GM12801 (cell line): ENCODE results near the gene NYAP2.

ENCODE experiments used
- TF ChIP-seq, protein P1 (sequence below): IDR thresholded peaks from one replicate; pipeline ENCODE4 v1.5.1; 2011; ENCODE audit warnings: control low read depth; ENCODE audit not compliant: insufficient read length; ENCODE audit errors: extremely low read depth

The NYAP2 gene

DNA sequence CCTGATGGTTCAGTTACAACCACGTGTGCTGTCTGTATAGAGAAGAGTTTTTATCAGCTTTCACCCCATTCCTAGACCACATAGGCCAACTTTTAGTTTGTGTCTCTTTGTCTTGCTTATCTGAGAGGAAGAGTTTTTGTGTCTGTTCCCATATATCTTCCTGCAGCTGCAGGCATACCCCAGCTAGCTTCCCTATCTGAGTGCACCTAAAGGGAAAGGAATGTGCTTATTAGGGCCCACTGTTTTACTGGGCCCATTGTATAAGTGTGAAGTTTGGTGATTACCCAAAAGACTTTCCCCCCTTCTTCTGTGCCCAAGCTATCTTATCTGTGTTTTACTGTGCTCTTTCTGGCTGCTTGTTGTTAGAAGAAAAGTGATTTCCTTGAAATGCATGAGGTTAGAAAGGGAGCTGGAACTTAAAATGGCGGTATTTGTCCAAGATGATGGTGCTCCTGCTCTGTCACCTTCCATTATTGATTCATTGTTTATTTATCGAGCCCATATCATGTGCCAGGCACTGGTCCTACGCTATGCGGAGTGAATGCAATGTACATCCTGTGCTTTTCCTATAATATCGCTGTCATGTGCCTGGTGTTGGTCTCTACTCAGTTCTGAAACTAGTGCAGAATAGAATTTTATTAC, 57.2 kb downstream of the NYAP2 start:
- TF ChIP-seq, protein P1, sequence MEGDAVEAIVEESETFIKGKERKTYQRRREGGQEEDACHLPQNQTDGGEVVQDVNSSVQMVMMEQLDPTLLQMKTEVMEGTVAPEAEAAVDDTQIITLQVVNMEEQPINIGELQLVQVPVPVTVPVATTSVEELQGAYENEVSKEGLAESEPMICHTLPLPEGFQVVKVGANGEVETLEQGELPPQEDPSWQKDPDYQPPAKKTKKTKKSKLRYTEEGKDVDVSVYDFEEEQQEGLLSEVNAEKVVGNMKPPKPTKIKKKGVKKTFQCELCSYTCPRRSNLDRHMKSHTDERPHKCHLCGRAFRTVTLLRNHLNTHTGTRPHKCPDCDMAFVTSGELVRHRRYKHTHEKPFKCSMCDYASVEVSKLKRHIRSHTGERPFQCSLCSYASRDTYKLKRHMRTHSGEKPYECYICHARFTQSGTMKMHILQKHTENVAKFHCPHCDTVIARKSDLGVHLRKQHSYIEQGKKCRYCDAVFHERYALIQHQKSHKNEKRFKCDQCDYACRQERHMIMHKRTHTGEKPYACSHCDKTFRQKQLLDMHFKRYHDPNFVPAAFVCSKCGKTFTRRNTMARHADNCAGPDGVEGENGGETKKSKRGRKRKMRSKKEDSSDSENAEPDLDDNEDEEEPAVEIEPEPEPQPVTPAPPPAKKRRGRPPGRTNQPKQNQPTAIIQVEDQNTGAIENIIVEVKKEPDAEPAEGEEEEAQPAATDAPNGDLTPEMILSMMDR, result no peak

- TF ChIP-seq, protein P1, result no peak
Measured at GRCh38 chr2:225457482-225457881, 58.0 kb downstream of the NYAP2 start.

DNA sequence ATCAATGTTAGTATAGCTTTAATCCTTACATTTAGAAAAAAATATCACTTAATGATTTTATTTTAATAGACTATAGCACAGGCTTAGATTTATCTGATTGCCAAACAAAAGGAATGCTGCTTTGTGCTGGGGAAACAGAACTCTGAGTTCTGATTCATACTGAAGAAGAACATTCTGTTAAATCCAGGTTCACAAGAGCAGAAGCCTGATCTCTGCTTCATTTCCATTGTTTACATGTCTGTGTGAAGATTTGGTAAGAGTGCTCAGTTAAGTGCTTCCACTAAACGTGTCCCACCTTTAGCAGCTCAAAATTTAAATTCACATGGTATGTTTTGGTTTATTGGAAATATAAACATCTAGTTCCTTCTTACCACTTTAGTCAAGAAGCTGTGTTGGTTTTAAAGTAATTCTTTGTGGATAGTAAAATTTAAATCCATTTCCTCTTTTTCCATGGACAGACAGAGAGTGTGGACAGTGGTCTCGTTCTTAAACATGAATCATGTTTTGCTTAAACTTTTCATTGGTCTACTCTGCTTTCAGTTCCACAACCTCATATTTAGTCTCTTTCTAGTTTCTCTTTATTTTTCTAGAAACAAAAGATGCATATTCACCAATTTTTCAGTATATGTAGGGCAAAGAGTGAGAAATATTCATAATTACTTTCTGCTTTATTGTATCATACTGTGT, 59.1 kb downstream of the NYAP2 start:
- TF ChIP-seq, protein P1, result no peak

DNA sequence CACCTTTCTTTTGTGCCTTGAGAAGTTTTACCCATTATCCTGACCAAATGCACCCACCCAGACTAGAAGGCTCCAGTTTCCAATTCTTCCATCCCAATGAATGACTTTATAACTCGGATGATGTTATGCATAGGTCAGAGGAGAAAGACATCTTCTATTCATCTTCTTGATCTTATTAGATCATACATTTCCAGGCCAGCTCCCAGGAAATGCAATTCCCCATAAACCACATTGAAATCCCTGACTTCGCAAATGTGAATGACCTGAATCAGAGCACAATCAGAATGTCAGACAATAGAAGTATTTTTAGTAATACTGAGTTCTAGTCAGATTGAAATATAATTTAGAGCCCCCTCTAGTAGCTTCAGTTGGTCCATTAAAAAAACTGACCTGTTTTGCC, 62.9 kb downstream of the NYAP2 start:
- TF ChIP-seq, protein P1, result no peak

- TF ChIP-seq, protein P1, result no peak
Measured at GRCh38 chr2:225462945-225463344, 63.4 kb downstream of the NYAP2 start.

- TF ChIP-seq, protein P1, result no peak
Measured at GRCh38 chr2:225463449-225463848, 63.9 kb downstream of the NYAP2 start.

GRCh38 chr2:225464346-225465025, 65.0 kb downstream of the NYAP2 start:
- TF ChIP-seq, protein P1, result no peak
